NCI-H2029 (cell line): ENCODE measurements around the gene MRPL40.

ENCODE experiments used
- DNase-seq: peaks from one replicate; lab custom pipeline; 2025; lab: John Stamatoyannopoulos, UW

Gene MRPL40

GRCh38 chr22:19483481-19484244 is 51.3 kb downstream of the MRPL40 start:
- DNase-seq, result no peak
